ENCODE measurements around the gene TAGAP. TPM values are rescaled to one million over a fixed set of nuclear protein-coding genes. Genes with fewer than 3 reads are reported as not detected.
A peak's percentile ranks its signal among the peaks of the same experiment; 100 is the strongest.

The TAGAP gene
- total and polyA plus RNA-seq, 2 of the 8 experiments (the other 6 are each of a cell fraction or from before 2014, with no cell fraction given), result not detected

- TF ChIP-seq SP2 (IDR thresholded peaks at IDR 0.05; ENCODE audit: low read length), result no peak
- TF ChIP-seq RNF2 (IDR thresholded peaks at IDR 0.05; ENCODE audit: borderline replicate concordance, low read depth, low read length, missing control alignments, poor library complexity, severe bottlenecking), result no peak
- TF ChIP-seq SP4 (IDR thresholded peaks at IDR 0.05; ENCODE audit: low read length), result peak; percentile 85
- TF ChIP-seq PHF8 (conservative IDR thresholded peaks at IDR 0.05; ENCODE audit: low read depth, low read length), result peak; percentile 95
- TF ChIP-seq MAFK (IDR thresholded peaks at IDR 0.05; ENCODE audit: low read depth, low read length), result no peak
- TF ChIP-seq TCF12 (IDR thresholded peaks at IDR 0.05; ENCODE audit: low read depth, low read length), result no peak
- peak; percentile 81 for TF ChIP-seq NRF1 (IDR thresholded peaks at IDR 0.05; ENCODE audit: low read depth, low read length)
- 0 out of 2 replicates have a peak, but pooled peaks have one; percentile 11 for TF ChIP-seq CHD1 (IDR thresholded peaks at IDR 0.05; ENCODE audit: low read depth, low read length)
- peak; percentile 88; the same call in 1 of the 2 replicates for TF ChIP-seq EGR1 (IDR thresholded peaks at IDR 0.05; ENCODE audit: borderline replicate concordance, low read depth, low read length)
- TF ChIP-seq BCL11A (IDR thresholded peaks at IDR 0.05; ENCODE audit: low read depth in 2 of 2, low read length in 2 of 2), result no peak
- TF ChIP-seq CTCF (IDR thresholded peaks at IDR 0.05; ENCODE audit: control extremely low read depth in 1 of 3, insufficient read depth in 1 of 3, low read depth in 1 of 3, low read length in 3 of 3), result peak; percentile 16 to 18 (median 17); a peak in 2 of 4 replicates
- TF ChIP-seq KDM4A (IDR thresholded peaks at IDR 0.05; ENCODE audit: low read depth, low read length, severe bottlenecking), result peak; percentile 37
- no peak for TF ChIP-seq BACH1 (IDR thresholded peaks at IDR 0.05; ENCODE audit: low read length)
- TF ChIP-seq, protein P1, sequence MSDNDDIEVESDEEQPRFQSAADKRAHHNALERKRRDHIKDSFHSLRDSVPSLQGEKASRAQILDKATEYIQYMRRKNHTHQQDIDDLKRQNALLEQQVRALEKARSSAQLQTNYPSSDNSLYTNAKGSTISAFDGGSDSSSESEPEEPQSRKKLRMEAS (IDR thresholded peaks at IDR 0.05), result peak; percentile 99
- TF ChIP-seq TAF1 (IDR thresholded peaks at IDR 0.05; ENCODE audit: low read depth, low read length), result peak; percentile 87
- peak; percentile 100 for TF ChIP-seq GABPA (IDR thresholded peaks at IDR 0.05; ENCODE audit: borderline replicate concordance, insufficient read depth, low read length)
- TF ChIP-seq CHD2 (IDR thresholded peaks at IDR 0.05; ENCODE audit: low read length), result no peak
- TF ChIP-seq TBP (IDR thresholded peaks at IDR 0.05; ENCODE audit: low read depth, low read length), result peak; percentile 80
- TF ChIP-seq JUND (IDR thresholded peaks at IDR 0.05; ENCODE audit: low read length), result no peak
- no peak for TF ChIP-seq CBX5 (IDR thresholded peaks at IDR 0.05; ENCODE audit: low read depth, low read length)
These were observed 45.0 kb downstream of the TAGAP start, which contains the start of gene RSPH3 (continued) for GRCh38 chr6:158999666-159000403.
